Measurements from ENCODE around the gene LSM14A. TPM values are rescaled to one million over a fixed set of nuclear protein-coding genes. Genes with fewer than 3 reads are reported as not detected.

LSM14A gene
- total and polyA plus RNA-seq, 9 of the 15 experiments (the other 6 are each of a cell fraction or from before 2014, with no cell fraction given), result 19.5 to 150 (median 95.1) TPM

GRCh38 chr19:34222386-34222785, 50.1 kb downstream of the LSM14A start:
- H3K9me3 ChIP-seq (replicated peaks; ENCODE audit: control insufficient read depth, insufficient read depth, low read depth, low read length), result no peaks in the 10 kb centered on the region
- in situ Hi-C loops (cut with MboI), result no loop called here
- H3K27me3 ChIP-seq (ENCODE audit: control insufficient read depth in 2 of 2, insufficient read depth in 2 of 2, low read length in 2 of 2), result no peaks in the 10 kb centered on the region
- H3K9me1 ChIP-seq (ENCODE audit: control insufficient read depth, insufficient read depth, low read length), result no peaks in the 10 kb centered on the region
- POLR2A ChIA-PET, result interaction anchor here (0.8 to 1.6 kb wide), 2 partner anchors 26 to 51 kb away, joined by 4 read pairs; no protein-coding TSS in a partner anchor
- DNase-seq (ENCODE audit: extremely low read depth in 1 of 4, low spot score in 3 of 4), result no peak
- FAIRE-seq, result no peak
- CTCF ChIA-PET (ENCODE audit: low intra/inter-chr PET ratio), result no interaction called here
- no peak for ATAC-seq
- no peak overlapping the region for H3K4me2 ChIP-seq (ENCODE audit: insufficient read depth, low read length)
- H4K20me1 ChIP-seq (replicated peaks; ENCODE audit: control insufficient read depth, insufficient read depth, low read length), result peaks cover 15% of the 10 kb centered on the region; the same call in 1 of the 2 replicates
- 92% methylated on average over 1 of the region's 1 CpG for WGBS (ENCODE audit: insufficient coverage, low coverage, missing lambda C conversion rate)
- no peak overlapping the region for H3K9ac ChIP-seq (ENCODE audit: insufficient read depth in 1 of 2, low read depth in 2 of 2, low read length in 2 of 2)
- H3K36me3 ChIP-seq (ENCODE audit: control insufficient read depth, insufficient read depth, low read length), result peaks cover 85% of the 10 kb centered on the region
- no TSS peak for BruUV-seq (replicated peaks)
- no peak overlapping the region for H3K4me3 ChIP-seq
- H3K4me1 ChIP-seq (replicated peaks in 1 of 2; ENCODE audit: control insufficient read depth in 2 of 2, insufficient read depth in 2 of 2, low read length in 2 of 2), result peaks cover 8 to 18% of the 10 kb centered on the region in 2 experiments
- peaks cover 11% of the 10 kb centered on the region; the same call in 2 of the 3 replicates for H3K79me2 ChIP-seq (ENCODE audit: control insufficient read depth, insufficient read depth, low read length)
- intact Hi-C loops (cut with micrococcal nuclease), result no loop called here
- H3K27ac ChIP-seq (ENCODE audit: extremely low read depth, low read depth, low read length), result no peak overlapping the region
- no peak for TF ChIP-seq HMGN3 (IDR thresholded peaks at IDR 0.05; ENCODE audit: borderline replicate concordance, extremely low read depth, insufficient read length, low read depth, low read length)
- TF ChIP-seq SRSF9 (IDR thresholded peaks at IDR 0.05; ENCODE audit: borderline replicate concordance, low read depth, low read length), result no peak
- TF ChIP-seq PCBP1 (IDR thresholded peaks at IDR 0.05; ENCODE audit: low read depth, low read length, poor library complexity, severe bottlenecking), result no peak
- no peak for TF ChIP-seq ZNF589 (CRISPR knock-in tag; IDR thresholded peaks at IDR 0.05; ENCODE audit: low read depth)
- TF ChIP-seq BDP1 (IDR thresholded peaks at IDR 0.05; ENCODE audit: insufficient read depth, insufficient read length), result no peak
- no peak for TF ChIP-seq SAFB2 (IDR thresholded peaks at IDR 0.05; ENCODE audit: borderline replicate concordance, low read depth, low read length, severe bottlenecking)
- no peak for TF ChIP-seq ARNT (IDR thresholded peaks at IDR 0.05)
- TF ChIP-seq SMAD3 (CRISPR knock-in tag; conservative IDR thresholded peaks at IDR 0.05), result no peak
- TF ChIP-seq RBFOX2 (IDR thresholded peaks at IDR 0.05; ENCODE audit: low read depth, low read length), result no peak
- no peak for TF ChIP-seq CEBPG (CRISPR knock-in tag; IDR thresholded peaks at IDR 0.05)
- no peak for TF ChIP-seq CEBPG (tag; conservative IDR thresholded peaks at IDR 0.05 in 1 of 2, IDR thresholded peaks at IDR 0.05 in 1 of 2)
- TF ChIP-seq CBX5 (IDR thresholded peaks at IDR 0.05; ENCODE audit: borderline replicate concordance, low read depth), result no peak
- no peak for TF ChIP-seq CREB5 (CRISPR knock-in tag; IDR thresholded peaks at IDR 0.05)
- no peak for TF ChIP-seq KDM5B (IDR thresholded peaks at IDR 0.05; ENCODE audit: insufficient replicate concordance, low read depth, low read length)
- no peak for TF ChIP-seq NFE2L1 (tag; IDR thresholded peaks at IDR 0.05; ENCODE audit: borderline replicate concordance, low read depth)
- no peak for TF ChIP-seq PHF21A (IDR thresholded peaks at IDR 0.05; ENCODE audit: borderline replicate concordance, low read depth)
- no peak for TF ChIP-seq KLF1 (tag; IDR thresholded peaks at IDR 0.05)
- no peak for TF ChIP-seq ELF1 (tag; IDR thresholded peaks at IDR 0.05)
- no peak overlapping the region for H2AFZ ChIP-seq (ENCODE audit: low read depth, low read length)

Measured in K562 (cell line).